ENCODE results near the gene CACNA1C. TPM values are rescaled to one million over a fixed set of nuclear protein-coding genes. Genes with fewer than 3 reads are reported as not detected.

Gene CACNA1C
- total RNA-seq (2021): 3.7 and 5.2 TPM in 2 replicates
- percentile 45 among the genes with signal in this experiment for Bru-seq, nascent RNA
- percentile 55 among the genes with signal in this experiment for BruChase-seq, experiment 1, labeled RNA remaining after a 2-hour chase
- percentile 54 among the genes with signal in this experiment for BruChase-seq, experiment 2, labeled RNA remaining after a 6-hour chase
- long read RNA-seq, partial matches to known transcripts: 1 of 17 reads
- long read RNA-seq, other reads (novel, unspliced or antisense): 16 of 17 reads

DNA sequence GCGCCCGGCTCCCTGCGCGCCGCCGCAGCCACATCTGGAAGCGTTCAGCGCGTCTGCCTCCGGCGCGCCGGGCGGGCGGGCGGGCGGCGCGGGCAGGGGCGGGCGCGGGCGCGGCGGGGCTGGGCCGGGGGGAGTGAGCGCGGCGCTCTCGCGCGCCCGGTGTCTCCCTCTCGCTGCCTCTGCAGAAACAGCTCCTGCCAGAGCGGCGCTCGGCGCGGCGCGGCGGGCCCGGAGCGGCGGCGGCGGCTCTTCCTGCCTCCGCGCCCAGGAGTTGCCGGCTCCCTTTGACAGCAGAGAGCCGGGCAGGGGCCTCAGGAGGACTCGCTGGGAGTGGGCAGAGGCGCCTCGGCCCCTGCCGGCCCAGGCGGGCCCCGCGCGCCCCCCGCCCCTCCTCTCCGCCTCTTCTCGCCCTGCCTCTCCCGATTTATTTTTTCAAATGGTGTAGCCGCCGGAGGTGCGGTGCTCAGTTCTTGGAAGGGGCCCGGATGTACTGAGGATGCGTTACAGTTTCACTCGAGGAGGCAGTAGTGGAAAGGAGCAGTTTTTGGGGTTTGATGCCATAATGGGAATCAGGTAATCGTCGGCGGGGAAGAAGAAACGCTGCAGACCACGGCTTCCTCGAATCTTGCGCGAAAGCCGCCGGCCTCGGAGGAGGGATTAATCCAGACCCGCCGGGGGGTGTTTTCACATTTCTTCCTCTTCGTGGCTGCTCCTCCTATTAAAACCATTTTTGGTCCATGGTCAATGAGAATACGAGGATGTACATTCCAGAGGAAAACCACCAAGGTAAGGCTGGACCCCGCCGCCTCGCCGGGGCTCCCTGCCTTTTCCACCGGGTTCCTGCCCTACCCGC is at the start of gene CACNA1C:
Gene CACNA1C (plus strand): TSS at position 162 of the 853 bp plus-strand sequence. CDS start 576 bp downstream, at position 738.
- POLR2A ChIA-PET (ENCODE audit: low non-redundant PET): no interaction called here
- peak within 1 kb of the TSS; percentile 62 for H3K4me3 ChIP-seq (ENCODE audit: low read depth, low read length, poor library complexity, severe bottlenecking)
- CTCF ChIA-PET: interaction anchor here (1.0 kb wide), 1 partner anchor 113 kb away, joined by 5 read pairs; no protein-coding TSS in a partner anchor
- DNase-seq (ENCODE audit: low spot score): peak; percentile 71
- peaks cover 8% of the 10 kb centered on the region for H3K4me1 ChIP-seq (ENCODE audit: insufficient read depth, low read length, poor library complexity, severe bottlenecking)
- intact Hi-C loops (cut with micrococcal nuclease; ENCODE audit: unreplicated experiment): loop anchor here (1.0 kb wide), 1 partner anchor 231 kb away; no protein-coding TSS in a partner anchor
- H3K36me3 ChIP-seq (ENCODE audit: insufficient read depth, low read length, poor library complexity, severe bottlenecking): no peaks in the 10 kb centered on the region
- TF ChIP-seq, protein P1, sequence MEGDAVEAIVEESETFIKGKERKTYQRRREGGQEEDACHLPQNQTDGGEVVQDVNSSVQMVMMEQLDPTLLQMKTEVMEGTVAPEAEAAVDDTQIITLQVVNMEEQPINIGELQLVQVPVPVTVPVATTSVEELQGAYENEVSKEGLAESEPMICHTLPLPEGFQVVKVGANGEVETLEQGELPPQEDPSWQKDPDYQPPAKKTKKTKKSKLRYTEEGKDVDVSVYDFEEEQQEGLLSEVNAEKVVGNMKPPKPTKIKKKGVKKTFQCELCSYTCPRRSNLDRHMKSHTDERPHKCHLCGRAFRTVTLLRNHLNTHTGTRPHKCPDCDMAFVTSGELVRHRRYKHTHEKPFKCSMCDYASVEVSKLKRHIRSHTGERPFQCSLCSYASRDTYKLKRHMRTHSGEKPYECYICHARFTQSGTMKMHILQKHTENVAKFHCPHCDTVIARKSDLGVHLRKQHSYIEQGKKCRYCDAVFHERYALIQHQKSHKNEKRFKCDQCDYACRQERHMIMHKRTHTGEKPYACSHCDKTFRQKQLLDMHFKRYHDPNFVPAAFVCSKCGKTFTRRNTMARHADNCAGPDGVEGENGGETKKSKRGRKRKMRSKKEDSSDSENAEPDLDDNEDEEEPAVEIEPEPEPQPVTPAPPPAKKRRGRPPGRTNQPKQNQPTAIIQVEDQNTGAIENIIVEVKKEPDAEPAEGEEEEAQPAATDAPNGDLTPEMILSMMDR (conservative IDR thresholded peaks at IDR 0.05; ENCODE audit: low read depth, low read length): no peak; the same call in 1 of the 2 replicates
- peak; percentile 39 for TF ChIP-seq EZH2 (IDR thresholded peaks at IDR 0.05; ENCODE audit: borderline replicate concordance, low read depth, low read length, poor library complexity, severe bottlenecking)
- peaks cover 46% of the 10 kb centered on the region for H3K27me3 ChIP-seq (replicated peaks; ENCODE audit: insufficient read depth, low read depth, low read length, poor library complexity)
- BruUV-seq (replicated peaks): no TSS peak
- H3K9me3 ChIP-seq (ENCODE audit: low read depth, low read length, poor library complexity, severe bottlenecking): no peaks in the 10 kb centered on the region
- no peak within 1 kb of the TSS for H3K27ac ChIP-seq (ENCODE audit: low read depth, low read length, poor library complexity, severe bottlenecking)

DNA sequence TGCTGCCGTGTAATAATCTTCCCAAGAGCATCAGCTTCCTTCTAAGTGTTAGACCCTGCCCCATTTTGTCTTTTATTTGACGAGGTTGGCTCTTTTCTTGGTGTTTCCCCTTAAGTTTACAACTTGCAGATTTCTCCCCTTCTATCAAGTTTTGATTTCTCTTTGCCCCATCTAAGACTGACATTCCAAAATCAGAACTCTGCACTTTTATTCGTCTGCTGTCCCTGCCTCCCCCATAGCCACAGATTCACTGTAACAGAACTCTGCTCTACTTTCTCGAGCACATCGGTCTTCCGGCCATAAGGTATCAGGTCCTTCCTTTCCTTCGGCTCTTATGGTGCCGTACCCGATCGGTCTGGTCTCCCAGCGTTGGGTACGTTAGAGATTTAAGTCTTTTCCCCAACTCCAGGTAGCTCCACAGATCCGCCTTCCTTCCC is 49.1 kb upstream of the CACNA1C start:
- peaks cover 16% of the 10 kb centered on the region for H3K4me1 ChIP-seq (ENCODE audit: insufficient read depth, low read length, poor library complexity, severe bottlenecking)
- TSS peak; percentile 69 for BruUV-seq (replicated peaks)
- no peak for TF ChIP-seq EZH2 (IDR thresholded peaks at IDR 0.05; ENCODE audit: borderline replicate concordance, low read depth, low read length, poor library complexity, severe bottlenecking)
- TF ChIP-seq, protein P1 (conservative IDR thresholded peaks at IDR 0.05; ENCODE audit: low read depth, low read length): no peak
- no peaks in the 10 kb centered on the region for H3K9me3 ChIP-seq (ENCODE audit: low read depth, low read length, poor library complexity, severe bottlenecking)
- intact Hi-C loops (cut with micrococcal nuclease; ENCODE audit: unreplicated experiment): no loop called here
- no peaks in the 10 kb centered on the region for H3K36me3 ChIP-seq (ENCODE audit: insufficient read depth, low read length, poor library complexity, severe bottlenecking)
- peak overlapping the region; percentile 94 for H3K27ac ChIP-seq (ENCODE audit: low read depth, low read length, poor library complexity, severe bottlenecking)
- CTCF ChIA-PET: no interaction called here
- DNase-seq (ENCODE audit: low spot score): no peak
- POLR2A ChIA-PET (ENCODE audit: low non-redundant PET): interaction anchor here (0.7 kb wide), 1 partner anchor 130 kb away, joined by 3 read pairs; no protein-coding TSS in a partner anchor
- H3K4me3 ChIP-seq (ENCODE audit: low read depth, low read length, poor library complexity, severe bottlenecking): peak overlapping the region; percentile 96
- no peaks in the 10 kb centered on the region for H3K27me3 ChIP-seq (replicated peaks; ENCODE audit: insufficient read depth, low read depth, low read length, poor library complexity)

DNA sequence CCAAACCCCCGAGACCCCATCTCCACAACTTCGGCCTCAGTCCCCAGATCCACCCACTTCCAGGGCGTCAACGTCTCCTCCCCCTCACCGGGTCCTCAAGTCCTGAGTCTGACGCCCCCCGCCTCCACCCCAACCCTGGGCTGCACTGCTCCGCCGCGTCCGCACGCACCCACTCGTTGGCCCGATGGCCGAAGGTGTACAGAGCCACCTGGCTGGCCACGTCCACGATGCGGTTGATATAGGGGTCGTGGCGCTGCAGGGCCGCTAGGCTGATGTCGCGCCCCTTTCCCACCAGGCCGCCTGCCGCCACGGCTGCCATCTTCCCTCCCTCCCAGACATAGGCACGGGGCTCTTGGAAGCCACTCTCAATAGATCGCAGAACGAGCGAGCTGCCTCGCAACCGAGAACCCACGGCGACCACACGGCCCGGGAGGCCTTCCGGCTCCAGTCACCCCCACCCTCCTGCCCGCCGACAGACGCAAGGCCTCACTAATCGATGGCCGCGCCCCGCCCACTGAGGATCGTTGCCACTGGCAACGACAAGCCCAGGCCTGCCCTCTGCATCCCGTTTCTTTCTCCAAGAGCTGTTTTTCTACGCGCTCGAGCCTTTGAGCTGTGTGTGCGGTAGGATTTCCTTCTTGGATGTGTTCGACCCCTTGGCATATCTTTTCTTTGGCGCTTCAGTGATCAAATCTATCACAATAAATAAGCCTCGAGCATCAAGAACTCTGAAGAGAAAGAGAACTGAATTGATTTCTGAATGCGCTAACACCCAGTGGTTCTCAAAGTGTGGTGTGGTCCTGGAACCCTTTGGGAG is 48.5 kb upstream of the CACNA1C start, which contains the start of gene DCP1B:
Gene DCP1B (minus strand): TSS at position 345 of the 817 bp plus-strand sequence. CDS start 26 bp downstream, at position 319.
- H3K27ac ChIP-seq (ENCODE audit: low read depth, low read length, poor library complexity, severe bottlenecking): peak within 1 kb of the TSS; percentile 94
- intact Hi-C loops (cut with micrococcal nuclease; ENCODE audit: unreplicated experiment): no loop called here
- peak; percentile 98 for DNase-seq (ENCODE audit: low spot score)
- H3K4me3 ChIP-seq (ENCODE audit: low read depth, low read length, poor library complexity, severe bottlenecking): peak within 1 kb of the TSS; percentile 96
- CTCF ChIA-PET: no interaction called here
- TF ChIP-seq, protein P1 (conservative IDR thresholded peaks at IDR 0.05; ENCODE audit: low read depth, low read length): no peak
- TF ChIP-seq EZH2 (IDR thresholded peaks at IDR 0.05; ENCODE audit: borderline replicate concordance, low read depth, low read length, poor library complexity, severe bottlenecking): no peak
- no peaks in the 10 kb centered on the region for H3K36me3 ChIP-seq (ENCODE audit: insufficient read depth, low read length, poor library complexity, severe bottlenecking)
- no peaks in the 10 kb centered on the region for H3K27me3 ChIP-seq (replicated peaks; ENCODE audit: insufficient read depth, low read depth, low read length, poor library complexity)
- peaks cover 16% of the 10 kb centered on the region for H3K4me1 ChIP-seq (ENCODE audit: insufficient read depth, low read length, poor library complexity, severe bottlenecking)
- no TSS peak for BruUV-seq (replicated peaks)
- no peaks in the 10 kb centered on the region for H3K9me3 ChIP-seq (ENCODE audit: low read depth, low read length, poor library complexity, severe bottlenecking)
- POLR2A ChIA-PET (ENCODE audit: low non-redundant PET): interaction anchor here (0.7 kb wide), 1 partner anchor 131 kb away, joined by 3 read pairs; no protein-coding TSS in a partner anchor

All from A673 (cell line).